ENCODE data around the gene PSME4. TPM values are rescaled to one million over a fixed set of nuclear protein-coding genes. Genes with fewer than 3 reads are reported as not detected.
"Not testable (repeated sequence)": the region's sequence is repeated elsewhere in the genome, so short reads cannot be mapped to it uniquely, and the experiment has no call there.

Gene PSME4
- total RNA-seq, 1 donor from 2014 or later = 63.9 TPM

- no peak for TF ChIP-seq CTCF (IDR thresholded peaks at IDR 0.05; ENCODE audit: unreplicated experiment)
- H3K9me3 Mint-ChIP-seq (ENCODE audit: low read depth) = no peaks in the 10 kb centered on the region
These were observed 141.4 kb downstream of the PSME4 start for GRCh38 chr2:53829273-53829979.

DNA sequence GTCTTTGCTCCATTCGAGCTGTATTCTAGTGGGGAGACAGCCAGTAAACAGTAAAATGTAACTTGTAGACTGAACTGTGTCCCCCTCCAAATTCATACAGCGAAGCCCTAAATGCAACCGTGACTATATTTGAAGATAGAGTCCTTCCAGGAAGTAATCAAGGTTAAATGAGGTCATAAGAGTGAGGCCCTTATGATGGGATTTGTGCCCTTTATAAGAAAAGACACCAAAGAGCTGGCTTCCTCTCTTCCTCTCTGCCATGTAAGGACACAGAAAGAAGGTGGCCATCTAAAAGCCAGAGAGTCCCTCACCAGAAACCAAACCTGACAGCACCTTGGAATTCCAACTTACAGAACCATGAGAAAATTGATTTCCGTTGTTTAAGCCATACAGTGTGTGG lies 142.5 kb downstream of the PSME4 start:
- Mint-ChIP-seq H3K9me3 (ENCODE audit: low read depth) (no peaks in the 10 kb centered on the region), H3K4me3 (ENCODE audit: low read depth) (no peak overlapping the region), H3K36me3 (ENCODE audit: insufficient read depth) (no peaks in the 10 kb centered on the region), H3K27ac (no peak overlapping the region), H3K27me3 (no peaks in the 10 kb centered on the region), H3K4me1 (ENCODE audit: low read depth) (peaks cover 2% of the 10 kb centered on the region)
- no peak for DNase-seq (ENCODE audit: low spot score, unreplicated experiment)
- TF ChIP-seq CTCF (IDR thresholded peaks at IDR 0.05; ENCODE audit: unreplicated experiment) = no peak

More at GRCh38 chr2:53829273-53829979, 141.4 kb downstream of the PSME4 start:
- Mint-ChIP-seq H3K27me3 (no peaks in the 10 kb centered on the region), H3K36me3 (ENCODE audit: insufficient read depth) (peaks cover 3% of the 10 kb centered on the region), H3K27ac (no peak overlapping the region), H3K4me1 (ENCODE audit: low read depth) (peaks cover 2% of the 10 kb centered on the region), H3K4me3 (ENCODE audit: low read depth) (no peak overlapping the region)
- no peak for DNase-seq (ENCODE audit: low spot score, unreplicated experiment)

GRCh38 chr2:53827398-53828175 lies 143.2 kb downstream of the PSME4 start:
- no peak overlapping the region for H3K27ac Mint-ChIP-seq
- TF ChIP-seq CTCF (IDR thresholded peaks at IDR 0.05; ENCODE audit: unreplicated experiment) = no peak
- no peaks in the 10 kb centered on the region for H3K9me3 Mint-ChIP-seq (ENCODE audit: low read depth)
- H3K4me3 Mint-ChIP-seq (ENCODE audit: low read depth) = no peak overlapping the region
- H3K4me1 Mint-ChIP-seq (ENCODE audit: low read depth) = peaks cover 2% of the 10 kb centered on the region
- H3K27me3 Mint-ChIP-seq = no peaks in the 10 kb centered on the region
- H3K36me3 Mint-ChIP-seq (ENCODE audit: insufficient read depth) = no peaks in the 10 kb centered on the region
- no peak for DNase-seq (ENCODE audit: low spot score, unreplicated experiment)

DNA sequence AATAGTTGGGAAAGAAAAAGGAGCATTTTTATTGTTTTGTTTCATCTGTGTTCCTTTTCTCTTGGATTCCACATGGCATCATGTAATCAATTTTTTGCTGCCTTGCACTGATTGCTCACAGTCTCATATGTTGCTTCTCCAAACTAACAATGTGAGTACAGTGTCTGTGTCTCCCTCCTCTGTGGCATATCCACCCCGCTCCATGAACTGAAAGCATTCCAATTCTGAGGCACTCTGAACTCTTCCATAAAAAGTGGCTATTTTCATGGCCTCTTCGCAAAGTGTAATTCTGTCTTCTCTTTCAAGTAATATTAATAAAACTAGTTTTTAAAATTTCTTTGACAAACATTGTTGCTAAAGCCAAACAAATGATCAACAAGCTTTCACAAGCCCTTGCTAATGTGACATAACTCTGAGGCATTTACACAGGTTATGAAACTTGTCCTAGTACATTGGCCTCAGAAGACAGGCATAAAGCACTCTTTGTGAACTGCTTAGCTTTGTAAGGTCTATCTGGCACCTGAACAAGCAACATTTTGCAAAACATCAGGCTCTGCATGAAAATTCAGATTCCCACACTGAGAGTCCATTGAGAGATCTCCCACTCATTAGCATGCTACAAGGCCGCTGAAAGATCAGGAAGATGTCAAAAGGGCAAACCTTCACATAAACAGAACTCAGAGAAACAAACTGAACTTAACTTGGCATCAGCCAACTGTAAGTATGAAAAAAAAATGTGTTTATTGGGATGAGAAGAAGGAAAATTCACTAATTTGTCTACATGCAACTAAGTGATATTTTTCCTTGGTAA lies 144.0 kb downstream of the PSME4 start:
- H3K27ac Mint-ChIP-seq = no peak overlapping the region
- H3K4me1 Mint-ChIP-seq (ENCODE audit: low read depth) = peaks cover 2% of the 10 kb centered on the region
- TF ChIP-seq CTCF (IDR thresholded peaks at IDR 0.05; ENCODE audit: unreplicated experiment) = no peak

DNA sequence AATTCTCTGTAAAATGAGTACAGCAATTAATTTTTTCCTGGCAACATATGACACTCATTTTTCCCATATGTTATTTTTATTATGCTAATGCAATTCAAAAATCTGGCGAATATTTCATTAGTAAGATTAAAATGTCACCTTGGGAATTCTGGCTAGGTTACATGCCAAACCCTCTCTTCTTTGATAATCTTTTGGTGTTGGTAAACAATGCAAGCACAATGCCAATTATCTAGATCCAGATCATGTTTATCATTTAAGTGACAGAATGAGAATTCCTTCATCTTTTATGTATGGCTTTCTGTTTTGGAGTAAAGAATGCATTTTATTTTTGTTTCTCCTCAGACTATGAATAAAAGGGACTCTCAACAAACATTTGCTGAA lies 144.8 kb downstream of the PSME4 start:
- DNase-seq (ENCODE audit: low spot score, unreplicated experiment) = no peak
- H3K4me1 Mint-ChIP-seq (ENCODE audit: low read depth) = peaks cover 2% of the 10 kb centered on the region
- no peak for TF ChIP-seq CTCF (IDR thresholded peaks at IDR 0.05; ENCODE audit: unreplicated experiment)
- no peaks in the 10 kb centered on the region for H3K36me3 Mint-ChIP-seq (ENCODE audit: insufficient read depth)
- no peak overlapping the region for H3K4me3 Mint-ChIP-seq (ENCODE audit: low read depth)
- no peak overlapping the region for H3K27ac Mint-ChIP-seq
- H3K9me3 Mint-ChIP-seq (ENCODE audit: low read depth) = no peaks in the 10 kb centered on the region
- no peaks in the 10 kb centered on the region for H3K27me3 Mint-ChIP-seq

More for the DNA sequence above, 144.0 kb downstream of the PSME4 start:
- Mint-ChIP-seq H3K27me3 (no peaks in the 10 kb centered on the region), H3K9me3 (ENCODE audit: low read depth) (no peaks in the 10 kb centered on the region), H3K4me3 (ENCODE audit: low read depth) (no peak overlapping the region), H3K36me3 (ENCODE audit: insufficient read depth) (no peaks in the 10 kb centered on the region)
- DNase-seq (ENCODE audit: low spot score, unreplicated experiment) = no peak

GRCh38 chr2:53823639-53824038 lies 147.2 kb downstream of the PSME4 start:
- not testable (repeated sequence) for H3K4me3 Mint-ChIP-seq (ENCODE audit: low read depth); H3K27ac Mint-ChIP-seq; H3K9me3 Mint-ChIP-seq (ENCODE audit: low read depth); H3K4me1 Mint-ChIP-seq (ENCODE audit: low read depth); DNase-seq (ENCODE audit: low spot score, unreplicated experiment); H3K27me3 Mint-ChIP-seq; H3K36me3 Mint-ChIP-seq (ENCODE audit: insufficient read depth)

All from progenitor cell of endocrine pancreas (in vitro differentiated cells).